ENCODE data around the gene RBM45.

DNA sequence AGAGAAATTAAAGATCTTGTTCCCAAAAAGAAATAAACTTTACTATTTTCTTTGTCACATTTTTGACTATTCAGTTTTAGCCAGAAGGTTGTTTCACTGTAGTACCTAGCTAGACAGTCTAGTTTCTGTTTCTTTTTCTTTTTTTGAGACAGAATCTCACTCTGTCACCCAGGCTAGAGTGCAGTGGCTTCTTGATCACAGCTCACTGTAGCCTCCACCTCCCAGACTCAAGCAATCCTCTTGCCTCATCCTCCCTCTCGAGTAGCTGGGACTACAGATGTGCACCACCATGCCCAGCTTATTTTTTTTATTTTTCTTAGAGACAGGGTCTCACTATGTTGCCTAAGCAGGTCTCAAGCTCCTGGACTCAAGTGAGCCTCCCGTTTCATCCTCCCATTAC lies 2.2 kb downstream of the RBM45 start:
- TF ChIP-seq, protein P1, sequence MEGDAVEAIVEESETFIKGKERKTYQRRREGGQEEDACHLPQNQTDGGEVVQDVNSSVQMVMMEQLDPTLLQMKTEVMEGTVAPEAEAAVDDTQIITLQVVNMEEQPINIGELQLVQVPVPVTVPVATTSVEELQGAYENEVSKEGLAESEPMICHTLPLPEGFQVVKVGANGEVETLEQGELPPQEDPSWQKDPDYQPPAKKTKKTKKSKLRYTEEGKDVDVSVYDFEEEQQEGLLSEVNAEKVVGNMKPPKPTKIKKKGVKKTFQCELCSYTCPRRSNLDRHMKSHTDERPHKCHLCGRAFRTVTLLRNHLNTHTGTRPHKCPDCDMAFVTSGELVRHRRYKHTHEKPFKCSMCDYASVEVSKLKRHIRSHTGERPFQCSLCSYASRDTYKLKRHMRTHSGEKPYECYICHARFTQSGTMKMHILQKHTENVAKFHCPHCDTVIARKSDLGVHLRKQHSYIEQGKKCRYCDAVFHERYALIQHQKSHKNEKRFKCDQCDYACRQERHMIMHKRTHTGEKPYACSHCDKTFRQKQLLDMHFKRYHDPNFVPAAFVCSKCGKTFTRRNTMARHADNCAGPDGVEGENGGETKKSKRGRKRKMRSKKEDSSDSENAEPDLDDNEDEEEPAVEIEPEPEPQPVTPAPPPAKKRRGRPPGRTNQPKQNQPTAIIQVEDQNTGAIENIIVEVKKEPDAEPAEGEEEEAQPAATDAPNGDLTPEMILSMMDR (IDR thresholded peaks at IDR 0.05; ENCODE audit: poor library complexity, severe bottlenecking): no peak
- TF ChIP-seq POLR2AphosphoS5 (IDR thresholded peaks at IDR 0.05) (no peak), EZH2 (IDR thresholded peaks at IDR 0.05; ENCODE audit: borderline replicate concordance, insufficient read depth, low read length, poor library complexity, severe bottlenecking) (no peak), RAD21 (conservative IDR thresholded peaks at IDR 0.05) (no peak)
- TF ChIP-seq, protein P2, sequence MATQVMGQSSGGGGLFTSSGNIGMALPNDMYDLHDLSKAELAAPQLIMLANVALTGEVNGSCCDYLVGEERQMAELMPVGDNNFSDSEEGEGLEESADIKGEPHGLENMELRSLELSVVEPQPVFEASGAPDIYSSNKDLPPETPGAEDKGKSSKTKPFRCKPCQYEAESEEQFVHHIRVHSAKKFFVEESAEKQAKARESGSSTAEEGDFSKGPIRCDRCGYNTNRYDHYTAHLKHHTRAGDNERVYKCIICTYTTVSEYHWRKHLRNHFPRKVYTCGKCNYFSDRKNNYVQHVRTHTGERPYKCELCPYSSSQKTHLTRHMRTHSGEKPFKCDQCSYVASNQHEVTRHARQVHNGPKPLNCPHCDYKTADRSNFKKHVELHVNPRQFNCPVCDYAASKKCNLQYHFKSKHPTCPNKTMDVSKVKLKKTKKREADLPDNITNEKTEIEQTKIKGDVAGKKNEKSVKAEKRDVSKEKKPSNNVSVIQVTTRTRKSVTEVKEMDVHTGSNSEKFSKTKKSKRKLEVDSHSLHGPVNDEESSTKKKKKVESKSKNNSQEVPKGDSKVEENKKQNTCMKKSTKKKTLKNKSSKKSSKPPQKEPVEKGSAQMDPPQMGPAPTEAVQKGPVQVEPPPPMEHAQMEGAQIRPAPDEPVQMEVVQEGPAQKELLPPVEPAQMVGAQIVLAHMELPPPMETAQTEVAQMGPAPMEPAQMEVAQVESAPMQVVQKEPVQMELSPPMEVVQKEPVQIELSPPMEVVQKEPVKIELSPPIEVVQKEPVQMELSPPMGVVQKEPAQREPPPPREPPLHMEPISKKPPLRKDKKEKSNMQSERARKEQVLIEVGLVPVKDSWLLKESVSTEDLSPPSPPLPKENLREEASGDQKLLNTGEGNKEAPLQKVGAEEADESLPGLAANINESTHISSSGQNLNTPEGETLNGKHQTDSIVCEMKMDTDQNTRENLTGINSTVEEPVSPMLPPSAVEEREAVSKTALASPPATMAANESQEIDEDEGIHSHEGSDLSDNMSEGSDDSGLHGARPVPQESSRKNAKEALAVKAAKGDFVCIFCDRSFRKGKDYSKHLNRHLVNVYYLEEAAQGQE (IDR thresholded peaks at IDR 0.05; ENCODE audit: borderline replicate concordance): no peak
